HG02759 (cell line): ENCODE results near the gene STOML1.

Source experiments
- ATAC-seq: cut with Tn5 transposase; IDR thresholded peaks from one replicate; pipeline ENCODE4 v1.9.1; 2021; ENCODE audit warnings: mild to moderate bottlenecking, moderate library complexity; ENCODE audit not compliant: unreplicated experiment

STOML1 gene

GRCh38 chr15:73935547-73935946 is 56.5 kb downstream of the STOML1 start:
- ATAC-seq = no peak

- ATAC-seq = no peak
Observed at GRCh38 chr15:73934281-73934680, 57.8 kb downstream of the STOML1 start.

- no peak for ATAC-seq
Observed at GRCh38 chr15:73932381-73933191, 59.5 kb downstream of the STOML1 start.

- ATAC-seq = no peak
Observed at GRCh38 chr15:73931441-73931840, 60.7 kb downstream of the STOML1 start.

- no peak for ATAC-seq
Observed at GRCh38 chr15:73930790-73931281, 61.3 kb downstream of the STOML1 start.

- ATAC-seq = no peak
Observed at GRCh38 chr15:73930371-73930770, 61.7 kb downstream of the STOML1 start.

- ATAC-seq = no peak
Observed at GRCh38 chr15:73928971-73929627, 63.0 kb downstream of the STOML1 start.
